ENCODE measurements around the gene UNK.
"Not testable (repeated sequence)": the region's sequence is repeated elsewhere in the genome, so short reads cannot be mapped to it uniquely, and the experiment has no call there.

GRCh38 chr17:75870228-75870627 is 85.6 kb downstream of the UNK start:
- not testable (repeated sequence) for TF ChIP-seq CTCF (IDR thresholded peaks at IDR 0.05; ENCODE audit: low read depth, low read length, poor library complexity, severe bottlenecking); EZH2phosphoT487 (IDR thresholded peaks at IDR 0.05; ENCODE audit: borderline replicate concordance, low read length)

All from DOHH2 (cell line).